ENCODE measurements around the gene SGSM2.

SGSM2 gene

DNA sequence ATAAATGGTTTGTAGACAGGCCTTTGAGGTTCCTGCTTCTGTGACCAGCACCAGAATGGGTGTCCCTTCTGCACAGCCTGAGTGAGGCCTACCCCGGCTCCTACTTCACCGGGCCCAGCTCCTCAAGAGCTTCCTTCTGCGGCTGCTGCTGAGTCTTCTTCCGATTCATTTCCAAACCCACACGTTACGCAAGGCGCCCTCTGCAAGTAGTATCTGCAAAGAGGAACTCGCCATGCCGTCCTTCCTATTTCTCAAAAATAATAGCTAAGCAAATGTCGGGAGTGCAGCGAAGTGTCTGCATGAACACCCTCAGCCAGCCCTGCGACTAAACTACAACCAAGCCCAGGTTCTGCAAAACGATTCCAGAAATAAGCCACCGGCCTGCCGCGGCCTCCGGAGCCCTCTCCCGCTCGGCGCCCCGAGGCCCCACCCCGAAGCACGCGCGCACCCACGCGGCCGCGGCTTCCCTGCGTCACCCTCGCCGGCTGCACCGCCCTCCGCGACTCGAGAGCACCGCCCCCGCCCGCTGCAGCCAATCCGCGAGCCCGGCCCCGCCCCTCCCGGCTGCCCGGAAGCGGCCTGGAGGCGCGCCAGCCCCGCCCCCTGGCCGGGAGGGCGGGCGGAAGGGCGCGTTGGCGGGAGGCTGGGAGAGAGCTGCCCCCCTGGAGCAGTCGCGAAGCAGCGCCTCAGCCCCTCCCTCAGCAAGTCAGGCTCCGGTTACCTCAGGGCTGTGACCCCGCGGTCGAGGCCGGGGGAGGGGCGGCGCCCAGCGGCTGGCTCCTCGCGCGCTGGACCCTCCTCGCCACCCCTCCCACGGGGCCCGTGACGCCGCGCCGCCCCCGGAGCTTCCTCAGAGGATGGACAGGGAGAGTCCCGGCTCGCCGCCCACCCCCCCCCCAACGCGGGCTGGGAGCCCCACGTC is 55.2 kb downstream of the SGSM2 start:
- CTCF ChIA-PET = interaction anchor here (1.0 to 4.5 kb wide), 10 partner anchors 10 to 350 kb away, joined by 3 to 78 read pairs (median 7); partner anchors contain the start of genes HIC1 and OVCA2
- TF ChIP-seq, protein P1, sequence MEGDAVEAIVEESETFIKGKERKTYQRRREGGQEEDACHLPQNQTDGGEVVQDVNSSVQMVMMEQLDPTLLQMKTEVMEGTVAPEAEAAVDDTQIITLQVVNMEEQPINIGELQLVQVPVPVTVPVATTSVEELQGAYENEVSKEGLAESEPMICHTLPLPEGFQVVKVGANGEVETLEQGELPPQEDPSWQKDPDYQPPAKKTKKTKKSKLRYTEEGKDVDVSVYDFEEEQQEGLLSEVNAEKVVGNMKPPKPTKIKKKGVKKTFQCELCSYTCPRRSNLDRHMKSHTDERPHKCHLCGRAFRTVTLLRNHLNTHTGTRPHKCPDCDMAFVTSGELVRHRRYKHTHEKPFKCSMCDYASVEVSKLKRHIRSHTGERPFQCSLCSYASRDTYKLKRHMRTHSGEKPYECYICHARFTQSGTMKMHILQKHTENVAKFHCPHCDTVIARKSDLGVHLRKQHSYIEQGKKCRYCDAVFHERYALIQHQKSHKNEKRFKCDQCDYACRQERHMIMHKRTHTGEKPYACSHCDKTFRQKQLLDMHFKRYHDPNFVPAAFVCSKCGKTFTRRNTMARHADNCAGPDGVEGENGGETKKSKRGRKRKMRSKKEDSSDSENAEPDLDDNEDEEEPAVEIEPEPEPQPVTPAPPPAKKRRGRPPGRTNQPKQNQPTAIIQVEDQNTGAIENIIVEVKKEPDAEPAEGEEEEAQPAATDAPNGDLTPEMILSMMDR (IDR thresholded peaks at IDR 0.05; ENCODE audit: control extremely low read depth, extremely low read depth, low read depth, missing control alignments) = no peak
- POLR2A ChIA-PET = interaction anchor here (0.8 to 3.7 kb wide), 5 partner anchors 9 to 56 kb away, joined by 3 to 16 read pairs (median 6); partner anchors contain the start of gene TSR1
- peak; percentile 95 for DNase-seq (ENCODE audit: extremely low spot score)

DNA sequence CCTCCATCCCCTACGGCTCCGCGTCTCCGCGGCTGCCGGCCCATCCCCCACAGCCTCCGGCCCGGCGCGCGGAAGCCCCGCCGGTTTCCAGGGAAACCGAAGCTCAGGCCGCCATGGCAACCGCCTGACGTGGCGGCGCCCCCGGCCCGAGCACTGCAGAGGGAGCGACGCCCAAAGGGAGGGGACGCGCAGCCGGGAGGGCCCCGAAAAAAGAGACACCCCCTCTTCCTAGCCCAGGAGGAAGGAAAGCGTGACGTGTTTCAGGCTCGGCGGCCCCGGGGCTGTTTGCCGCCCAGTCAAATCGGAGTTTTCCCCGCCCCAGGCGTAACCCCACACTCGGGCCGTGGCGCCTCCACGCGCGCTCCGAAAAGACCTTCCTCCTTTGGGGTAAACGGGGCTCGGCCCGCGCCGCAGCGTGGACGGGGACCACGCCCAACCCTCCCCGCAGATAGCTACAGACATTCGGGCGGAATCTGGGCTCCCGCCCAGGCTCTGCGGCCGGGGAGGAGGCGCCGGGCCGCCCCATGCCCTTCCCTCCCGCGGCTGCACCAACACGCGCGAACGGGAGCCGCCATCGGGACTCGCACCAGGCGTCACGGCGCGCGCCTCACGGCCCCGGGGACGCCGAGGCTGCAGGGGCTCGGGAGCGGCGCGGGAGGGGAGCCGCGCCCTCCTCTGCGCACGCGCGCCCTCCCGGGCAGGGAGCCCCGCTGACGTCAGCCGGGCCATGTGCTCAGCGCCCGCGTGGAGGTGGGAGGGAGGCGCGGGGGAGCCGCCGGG is 56.1 kb downstream of the SGSM2 start:
- POLR2A ChIA-PET = interaction anchor here (0.8 to 3.7 kb wide), 5 partner anchors 9 to 57 kb away, joined by 3 to 16 read pairs (median 6); partner anchors contain the start of gene TSR1
- TF ChIP-seq, protein P1 (IDR thresholded peaks at IDR 0.05; ENCODE audit: control extremely low read depth, extremely low read depth, low read depth, missing control alignments) = no peak
- CTCF ChIA-PET = interaction anchor here (1.5 to 4.5 kb wide), 7 partner anchors 11 to 339 kb away, joined by 4 to 78 read pairs (median 8); partner anchors contain the start of gene HIC1
- DNase-seq (ENCODE audit: extremely low spot score) = peak; percentile 91

DNA sequence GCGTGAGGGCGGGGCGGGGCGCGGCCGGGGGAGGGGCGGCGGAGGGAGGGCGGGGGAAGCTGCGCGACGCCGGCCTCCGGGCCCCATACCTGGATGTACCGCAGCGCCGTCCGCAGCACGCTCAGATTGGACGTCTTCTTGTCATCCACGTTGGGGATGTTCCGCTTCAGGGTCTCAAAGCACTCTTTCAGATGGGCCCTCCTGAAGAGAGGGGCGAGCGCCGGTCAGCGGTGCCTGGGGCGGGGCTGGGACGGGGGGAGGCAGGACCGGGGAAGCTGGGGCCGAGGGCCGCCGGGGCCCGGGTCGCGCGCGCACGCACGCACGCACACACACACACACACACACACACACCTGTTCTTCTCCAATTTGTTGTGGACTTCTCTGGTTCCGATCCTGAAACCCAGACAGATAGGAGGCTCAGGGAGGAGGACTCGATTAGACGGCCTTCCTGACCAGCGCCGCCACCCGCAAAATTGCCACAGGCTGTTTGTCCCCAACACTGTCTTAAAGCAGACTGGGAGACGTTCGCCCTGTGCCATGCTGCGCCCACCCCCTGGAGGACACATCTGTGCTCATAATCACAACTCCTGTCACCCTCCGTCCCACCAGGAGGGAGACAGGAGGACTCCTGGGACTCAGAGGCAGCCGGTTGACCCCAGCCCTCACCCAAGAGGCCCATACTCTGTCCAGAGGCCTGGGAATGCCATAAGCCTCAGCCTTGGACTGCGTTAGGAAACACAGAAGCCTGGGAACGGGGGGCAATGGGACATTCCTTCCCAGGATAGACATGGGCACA is 56.9 kb downstream of the SGSM2 start:
- ChIA-PET CTCF (interaction anchor here (1.5 to 4.5 kb wide), 4 partner anchors 12 to 340 kb away, joined by 7 to 78 read pairs (median 20); partner anchors contain the start of gene HIC1), POLR2A (interaction anchor here (0.5 to 3.7 kb wide), 4 partner anchors 8 to 13 kb away, joined by 3 to 16 read pairs (median 10); no protein-coding TSS in a partner anchor)
- TF ChIP-seq, protein P1 (IDR thresholded peaks at IDR 0.05; ENCODE audit: control extremely low read depth, extremely low read depth, low read depth, missing control alignments) = no peak
- DNase-seq (ENCODE audit: extremely low spot score) = no peak

DNA sequence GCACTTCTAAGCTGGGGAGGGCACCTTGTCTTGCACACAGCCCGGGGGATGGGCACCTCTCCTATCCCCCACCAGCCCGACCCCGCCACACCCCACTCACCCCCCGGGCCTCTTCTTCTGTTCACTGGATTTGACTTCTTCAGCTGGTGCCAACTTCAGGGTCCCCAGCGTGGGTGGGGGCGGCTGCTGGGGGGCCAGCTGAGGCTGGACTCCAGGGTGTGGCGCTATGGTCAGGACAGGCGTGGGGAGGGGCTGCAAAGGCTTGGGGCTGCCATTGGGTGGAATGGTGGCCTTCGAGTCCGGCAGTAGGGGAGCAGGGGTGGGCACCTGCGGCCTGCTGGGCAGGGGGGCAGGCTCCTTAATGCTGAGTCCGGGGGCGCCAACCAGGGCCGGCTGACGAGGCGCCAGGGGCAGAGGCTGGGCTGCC is 57.5 kb downstream of the SGSM2 start:
- TF ChIP-seq, protein P1 (IDR thresholded peaks at IDR 0.05; ENCODE audit: control extremely low read depth, extremely low read depth, low read depth, missing control alignments) = no peak
- CTCF ChIA-PET = no interaction called here
- DNase-seq (ENCODE audit: extremely low spot score) = no peak
- POLR2A ChIA-PET = no interaction called here

DNA sequence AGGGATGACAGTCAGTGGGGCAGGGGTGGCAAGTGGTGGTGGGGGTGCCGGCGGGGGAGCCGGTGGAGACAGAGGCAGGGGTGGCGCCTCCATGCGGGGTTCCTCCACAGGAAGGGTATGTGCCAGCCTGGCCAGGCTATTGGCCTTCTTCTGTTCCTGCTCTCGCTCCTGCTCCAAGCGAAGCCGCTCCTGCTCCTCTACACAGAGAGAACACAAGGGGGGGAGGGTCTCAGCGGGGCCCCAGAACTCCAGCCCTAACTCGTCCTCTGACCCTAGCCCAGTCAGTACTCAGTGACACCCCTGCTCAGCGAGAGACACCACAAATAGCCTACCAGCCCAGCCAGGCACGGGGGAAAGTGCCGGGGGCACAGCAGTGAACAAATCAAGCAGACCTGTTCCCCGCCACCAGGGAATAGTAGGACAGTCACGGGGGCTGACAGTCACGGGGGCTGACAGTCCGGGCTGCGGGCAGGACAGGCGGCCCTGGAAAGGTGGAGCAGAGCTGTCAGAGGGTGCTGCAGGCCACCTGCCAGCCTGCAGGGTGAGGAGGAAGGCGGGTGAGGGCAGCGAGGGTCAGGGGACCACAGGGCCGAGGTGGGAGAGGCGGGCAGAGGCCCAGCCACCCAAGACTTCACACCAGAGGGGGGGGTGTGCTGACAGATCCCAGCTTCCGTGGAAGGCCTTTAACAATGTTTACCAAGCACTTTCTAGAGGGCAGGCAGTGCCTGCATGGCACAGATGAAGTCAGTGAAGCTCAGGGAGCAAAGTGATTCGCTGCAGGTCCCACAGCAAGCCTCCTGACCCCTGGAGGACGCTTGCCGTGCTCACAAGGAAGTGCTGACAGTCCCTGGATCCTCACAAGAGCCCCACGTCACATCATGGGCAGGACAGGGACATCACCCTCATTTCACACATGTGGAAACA is 58.2 kb downstream of the SGSM2 start:
- TF ChIP-seq, protein P1 (IDR thresholded peaks at IDR 0.05; ENCODE audit: control extremely low read depth, extremely low read depth, low read depth, missing control alignments) = no peak
- CTCF ChIA-PET = interaction anchor here (1.1 kb wide), 1 partner anchor 13 kb away, joined by 3 read pairs; no protein-coding TSS in a partner anchor
- POLR2A ChIA-PET = interaction anchor here (0.6 to 1.0 kb wide), 2 partner anchors 13 to 577 kb away, joined by 3 to 5 read pairs; no protein-coding TSS in a partner anchor
- DNase-seq (ENCODE audit: extremely low spot score) = no peak

Data from GM10248 (cell line).